Lower lobe of right lung (tissue), 2 donors: ENCODE measurements around the gene APMAP. TPM values are rescaled to one million over a fixed set of nuclear protein-coding genes. Genes with fewer than 3 reads are reported as not detected.

Source experiments
- ATAC-seq, 2 donors: fragments of 200-7000 bp; cut with Tn5 transposase; one replicate each; pipeline ENCODE4 v1.9.1; 2020 to 2022; ENCODE audit warnings: mild to moderate bottlenecking in 2 of 2, moderate library complexity in 2 of 2
- DNase-seq: peaks from one replicate; pipeline ENCODE4 v3.0.0-alpha.2; 2020
- H3K27ac ChIP-seq: fragments of 200-600 bp; one replicate; pipeline ENCODE4 v1.8.0; 2022
- H3K27me3 ChIP-seq: fragments of 200-600 bp; one replicate; pipeline ENCODE4 v1.8.0; 2022; ENCODE audit warnings: low read depth
- H3K36me3 ChIP-seq: fragments of 200-600 bp; one replicate; pipeline ENCODE4 v1.8.0; 2022; ENCODE audit warnings: mild to moderate bottlenecking
- H3K4me1 ChIP-seq: fragments of 200-600 bp; one replicate; pipeline ENCODE4 v1.8.0; 2022
- H3K4me3 ChIP-seq: fragments of 200-600 bp; one replicate; pipeline ENCODE4 v1.8.0; 2022; ENCODE audit warnings: mild to moderate bottlenecking
- H3K9me3 ChIP-seq: fragments of 200-600 bp; one replicate; pipeline ENCODE4 v1.8.0; 2022
- intact Hi-C: fragments of 100-400 bp; cut with DNase I; formaldehyde crosslinking; loops from one replicate; pipeline ENCODE4 v1.11.0; 2022
- total RNA-seq: library from RNA; stranded (reverse); fragmentation: NEBNext Ultra II Directional; extraction: Animal tissue kit (Norgen Biotek cat#: 25700); gene quantifications from one replicate; pipeline ENCODE4 v1.2.1, GENCODE V29; 2021
- TF ChIP-seq, protein P1 (sequence below): fragments of 200-600 bp; IDR thresholded peaks from one replicate; pipeline ENCODE4 v1.8.0; 2022; ENCODE audit warnings: antibody characterized with exemption, mild to moderate bottlenecking
- donor health status: DM: no; HTN: yes; CAD: no; lungs with severe emphysema.

APMAP gene
- total RNA-seq, 1 donor from 2014 or later, result 82.9 TPM

DNA sequence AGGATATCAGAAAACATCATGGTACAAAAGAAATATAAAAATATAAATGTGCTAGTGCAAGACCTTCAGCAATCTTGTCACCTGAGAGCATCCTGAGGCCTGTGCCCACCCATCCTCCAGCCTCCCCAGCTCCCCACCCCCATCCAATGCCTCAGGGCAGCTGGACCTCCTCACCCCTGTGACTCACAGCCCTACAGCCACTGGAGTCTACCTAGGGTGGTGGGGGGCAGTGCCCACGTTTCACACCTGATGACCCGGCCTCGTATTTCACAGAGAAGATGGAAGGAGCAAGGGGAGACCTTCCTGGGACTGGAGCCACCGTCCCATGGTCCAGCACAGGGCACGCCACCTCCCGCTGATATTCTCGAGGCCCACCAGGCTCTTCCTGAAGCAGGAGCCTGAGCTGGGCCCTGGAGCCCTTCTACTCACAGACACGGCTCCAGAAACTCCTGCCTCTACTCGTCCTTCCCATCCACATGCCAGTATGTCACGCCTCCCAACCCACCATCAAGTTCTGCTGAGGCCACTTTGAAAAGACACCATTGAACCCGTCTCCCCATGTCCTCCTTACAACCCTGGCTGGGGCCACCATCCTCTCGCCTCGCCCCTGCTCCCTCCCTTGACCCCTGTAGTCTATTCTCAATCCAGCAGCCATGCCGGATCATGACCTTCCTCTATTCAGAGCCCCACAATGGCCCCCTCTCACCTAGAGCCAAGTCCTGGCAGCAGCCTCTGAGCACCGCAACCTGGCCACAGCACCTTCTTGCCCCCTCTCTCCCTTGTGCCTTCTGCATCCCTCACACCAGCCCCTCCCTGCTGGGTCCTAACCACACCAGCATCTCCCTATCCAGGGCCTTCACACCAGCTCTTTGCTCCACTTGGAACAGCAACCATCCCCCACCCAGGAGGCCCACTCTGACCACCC, 13.3 kb downstream of the APMAP start:
- DNase-seq (no peak), ATAC-seq (no peak)
- no peak overlapping the region for H3K4me3 ChIP-seq
- peaks cover 17% of the 10 kb centered on the region for H3K4me1 ChIP-seq
- TF ChIP-seq, protein P1, sequence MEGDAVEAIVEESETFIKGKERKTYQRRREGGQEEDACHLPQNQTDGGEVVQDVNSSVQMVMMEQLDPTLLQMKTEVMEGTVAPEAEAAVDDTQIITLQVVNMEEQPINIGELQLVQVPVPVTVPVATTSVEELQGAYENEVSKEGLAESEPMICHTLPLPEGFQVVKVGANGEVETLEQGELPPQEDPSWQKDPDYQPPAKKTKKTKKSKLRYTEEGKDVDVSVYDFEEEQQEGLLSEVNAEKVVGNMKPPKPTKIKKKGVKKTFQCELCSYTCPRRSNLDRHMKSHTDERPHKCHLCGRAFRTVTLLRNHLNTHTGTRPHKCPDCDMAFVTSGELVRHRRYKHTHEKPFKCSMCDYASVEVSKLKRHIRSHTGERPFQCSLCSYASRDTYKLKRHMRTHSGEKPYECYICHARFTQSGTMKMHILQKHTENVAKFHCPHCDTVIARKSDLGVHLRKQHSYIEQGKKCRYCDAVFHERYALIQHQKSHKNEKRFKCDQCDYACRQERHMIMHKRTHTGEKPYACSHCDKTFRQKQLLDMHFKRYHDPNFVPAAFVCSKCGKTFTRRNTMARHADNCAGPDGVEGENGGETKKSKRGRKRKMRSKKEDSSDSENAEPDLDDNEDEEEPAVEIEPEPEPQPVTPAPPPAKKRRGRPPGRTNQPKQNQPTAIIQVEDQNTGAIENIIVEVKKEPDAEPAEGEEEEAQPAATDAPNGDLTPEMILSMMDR, result no peak
- no peaks in the 10 kb centered on the region for H3K27me3 ChIP-seq
- no peak overlapping the region for H3K27ac ChIP-seq
- intact Hi-C loops, result no loop called here
- peaks cover 5% of the 10 kb centered on the region for H3K9me3 ChIP-seq
- H3K36me3 ChIP-seq, result peaks cover 52% of the 10 kb centered on the region

DNA sequence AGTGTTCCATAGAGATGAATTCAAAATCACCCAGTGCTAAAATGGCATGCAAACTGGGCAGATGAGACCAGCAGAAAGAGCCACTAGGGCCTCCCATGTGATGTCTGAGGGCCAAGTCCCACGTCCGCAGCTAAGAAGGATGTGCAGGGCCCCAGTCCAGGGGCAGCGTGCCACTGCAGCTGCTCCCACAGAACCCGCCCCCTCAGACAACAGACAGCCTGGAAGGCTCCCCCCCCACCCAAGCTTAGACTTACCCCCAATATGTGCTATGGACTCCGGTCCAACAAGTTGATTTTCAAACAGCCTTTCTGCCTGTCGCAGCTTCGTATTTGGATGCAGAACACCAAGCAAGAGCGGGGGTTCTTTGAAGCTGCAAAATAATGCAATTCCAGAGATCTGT, 14.0 kb downstream of the APMAP start:
- DNase-seq, result no peak
- Histone ChIP-seq H3K9me3 (peaks cover 5% of the 10 kb centered on the region), H3K27me3 (no peaks in the 10 kb centered on the region), H3K27ac (no peak overlapping the region), H3K4me1 (peaks cover 11% of the 10 kb centered on the region), H3K4me3 (no peak overlapping the region), H3K36me3 (peaks cover 58% of the 10 kb centered on the region)
- TF ChIP-seq, protein P1, result no peak
- ATAC-seq, result no peak
- intact Hi-C loops, result no loop called here

DNA sequence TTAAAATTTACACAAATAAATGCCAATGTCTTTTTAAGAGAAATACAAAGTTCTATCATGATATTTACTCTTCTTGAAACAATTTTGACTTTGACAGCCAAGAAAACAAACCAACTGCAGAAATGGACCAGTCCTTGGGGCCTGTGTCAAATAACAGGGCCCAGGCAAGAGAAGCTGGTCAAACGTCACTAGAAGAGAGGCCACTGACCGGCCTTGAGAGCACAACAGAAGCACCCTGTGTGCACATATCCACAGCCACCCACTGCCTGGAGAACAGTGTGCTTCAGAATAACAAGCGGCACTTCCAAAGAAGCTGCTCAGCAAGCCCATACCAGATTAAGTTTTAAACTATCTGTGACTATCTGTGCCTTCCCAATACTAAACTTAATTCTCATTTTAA, 14.8 kb downstream of the APMAP start:
- H3K27ac ChIP-seq, result no peak overlapping the region
- intact Hi-C loops, result no loop called here
- H3K4me3 ChIP-seq, result no peak overlapping the region
- TF ChIP-seq, protein P1, result no peak
- DNase-seq, result no peak
- no peaks in the 10 kb centered on the region for H3K27me3 ChIP-seq
- peaks cover 61% of the 10 kb centered on the region for H3K36me3 ChIP-seq
- ATAC-seq, result no peak
- peaks cover 11% of the 10 kb centered on the region for H3K4me1 ChIP-seq
- H3K9me3 ChIP-seq, result peaks cover 5% of the 10 kb centered on the region

DNA sequence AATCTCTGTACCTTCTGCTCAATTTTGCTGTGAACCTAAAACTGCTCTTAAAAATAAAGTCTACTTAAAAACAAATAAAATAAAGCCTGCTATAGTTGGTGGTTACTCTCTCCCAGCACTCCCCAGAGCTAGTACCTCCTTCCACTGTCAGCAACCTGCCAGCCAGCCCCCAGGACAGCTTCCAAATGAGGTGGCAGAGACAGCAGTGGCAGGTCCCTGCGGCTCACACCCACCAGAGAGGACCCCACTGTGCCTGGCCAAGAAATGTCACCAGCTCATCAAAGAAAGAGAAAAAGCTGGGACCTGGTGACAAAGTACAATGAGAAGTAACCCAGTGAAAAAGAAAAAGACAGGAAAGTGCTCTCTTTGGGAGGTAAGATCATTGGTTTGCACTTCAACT, 15.2 kb downstream of the APMAP start:
- ATAC-seq (no peak), DNase-seq (no peak)
- intact Hi-C loops, result no loop called here
- Histone ChIP-seq H3K27me3 (no peaks in the 10 kb centered on the region), H3K36me3 (peaks cover 63% of the 10 kb centered on the region), H3K27ac (no peak overlapping the region), H3K9me3 (peaks cover 5% of the 10 kb centered on the region), H3K4me1 (peaks cover 11% of the 10 kb centered on the region), H3K4me3 (no peak overlapping the region)
- TF ChIP-seq, protein P1, result no peak

DNA sequence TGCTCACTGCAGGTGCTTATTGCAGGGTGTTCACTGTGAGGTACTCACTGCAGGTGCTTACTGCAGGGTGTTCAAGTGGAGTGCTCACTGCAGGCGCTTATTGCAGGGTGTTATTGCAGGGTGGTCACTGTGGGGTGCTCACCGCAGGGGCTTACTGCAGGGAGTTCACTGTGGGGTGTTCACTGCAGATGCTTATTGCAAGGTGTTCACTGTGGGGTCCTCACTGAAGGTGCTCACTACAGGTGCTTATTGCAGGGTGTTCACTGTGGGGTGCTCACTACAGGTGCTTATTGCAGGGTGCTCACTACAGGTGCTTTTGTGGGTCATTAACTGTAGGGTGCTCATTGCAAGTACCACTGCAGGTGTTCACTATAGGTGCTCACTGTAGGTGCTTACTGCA, 20.2 kb downstream of the APMAP start:
- TF ChIP-seq, protein P1, result no peak
- intact Hi-C loops, result no loop called here
- Histone ChIP-seq H3K4me3 (no peak overlapping the region), H3K27me3 (no peaks in the 10 kb centered on the region), H3K9me3 (peaks cover 5% of the 10 kb centered on the region), H3K36me3 (peaks cover 77% of the 10 kb centered on the region), H3K4me1 (no peaks in the 10 kb centered on the region), H3K27ac (no peak overlapping the region)
- DNase-seq (peak; percentile 10), ATAC-seq (no peak)
